ENCODE measurements around the gene FIGN. TPM values are rescaled to one million over a fixed set of nuclear protein-coding genes. Genes with fewer than 3 reads are reported as not detected.
A peak's percentile ranks its signal among the peaks of the same experiment; 100 is the strongest.

The FIGN gene
- total and polyA plus RNA-seq, 12 donors: 2.1 to 17.0 (median 11.9) TPM

GRCh38 chr2:163551616-163552373, 184.0 kb downstream of the FIGN start:
- WGBS, 2 donors: 51 to 52% methylated on average over 3 of the region's 3 CpGs
- Histone ChIP-seq H3K4me3 (no peak overlapping the region), H3K9me3 (no peaks in the 10 kb centered on the region), H3K4me1 (peaks cover 0 to 5% (median 0%) of the 10 kb centered on the region in 9 donors), H3K27ac (no peak overlapping the region), H3K36me3 (no peaks in the 10 kb centered on the region), H3K27me3 (no peaks in the 10 kb centered on the region)
- ATAC-seq (peak in 1 of 8 donors; percentile 74), DNase-seq (no peak)
- no peak for TF ChIP-seq CTCF (IDR thresholded peaks at IDR 0.05)
- intact Hi-C loops (cut with DNase I): no loop called here

GRCh38 chr2:163548970-163549369, 186.8 kb downstream of the FIGN start:
- ATAC-seq: no peak
- no peak overlapping the region for H3K27ac ChIP-seq
- no peaks in the 10 kb centered on the region for H3K36me3 ChIP-seq
- no peak overlapping the region for H3K4me3 ChIP-seq
- H3K27me3 ChIP-seq: no peaks in the 10 kb centered on the region
- intact Hi-C loops (cut with DNase I): no loop called here
- TF ChIP-seq CTCF (IDR thresholded peaks at IDR 0.05): no peak
- WGBS, 2 donors: 93 to 98% methylated on average over 3 of the region's 3 CpGs
- peaks cover 0 to 5% (median 0%) of the 10 kb centered on the region in 9 donors for H3K4me1 ChIP-seq
- no peaks in the 10 kb centered on the region for H3K9me3 ChIP-seq
- no peak for DNase-seq

Measured in heart right ventricle (tissue), 16 donors.